Middle frontal gyrus (tissue), 1 donor: Measurements from ENCODE around the gene ZNF483.
"Not testable (repeated sequence)": the region's sequence is repeated elsewhere in the genome, so short reads cannot be mapped to it uniquely, and the experiment has no call there.

Experiments used
- DNase-seq: peaks from one replicate; pipeline ENCODE4 v3.0.0-alpha.2; 2015; ENCODE audit warnings: low spot score; ENCODE audit errors: extremely low spot score

The ZNF483 gene

GRCh38 chr9:111610149-111610548 is 85.2 kb downstream of the ZNF483 start:
- no peak for DNase-seq

DNA sequence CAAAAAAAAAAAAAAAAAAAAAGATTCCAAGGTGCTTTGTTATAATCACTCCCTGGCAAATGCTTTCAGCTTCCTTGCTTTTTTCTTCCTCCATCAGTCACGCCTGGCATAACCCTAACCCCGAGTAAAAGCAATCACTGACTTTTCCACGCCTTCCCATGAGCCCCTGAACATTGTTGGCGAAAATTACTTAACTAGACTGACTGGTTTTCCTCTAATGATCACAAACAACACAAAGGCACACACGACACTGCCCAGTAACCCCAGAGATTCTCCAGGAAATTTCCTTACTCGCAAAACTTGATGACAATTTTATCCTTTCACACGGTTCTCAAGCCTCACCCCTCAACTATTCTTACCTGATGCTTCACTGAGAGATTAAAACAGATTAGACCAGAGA is 85.9 kb downstream of the ZNF483 start:
- DNase-seq, result no peak

DNA sequence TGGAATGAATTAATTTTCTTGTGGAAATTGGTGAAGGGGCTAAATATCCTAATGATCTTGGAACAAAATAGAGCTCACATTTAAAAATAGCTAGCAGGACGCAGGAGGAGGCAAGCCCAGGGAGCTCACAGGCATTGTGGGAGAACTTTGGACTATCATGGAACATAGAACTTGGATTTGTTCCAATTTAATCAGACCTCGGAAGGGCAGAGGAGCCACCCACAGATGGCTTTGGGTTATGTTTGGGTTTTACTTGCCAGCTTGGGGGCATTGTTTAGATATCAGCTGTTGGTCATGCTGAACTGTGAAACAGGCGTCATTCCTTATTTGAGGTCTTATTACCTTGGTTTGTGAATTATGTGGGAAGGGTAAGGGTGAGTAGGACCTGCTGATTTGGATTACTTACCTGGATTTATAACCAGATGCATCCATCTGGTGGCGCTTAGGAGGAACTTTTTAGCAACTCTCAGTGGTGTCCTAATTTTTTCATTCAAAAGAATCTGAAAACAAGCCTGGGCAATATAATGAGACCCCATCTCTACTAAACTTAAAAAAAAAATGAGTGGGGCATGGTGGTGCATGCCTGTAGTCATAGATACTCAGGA is 88.6 kb downstream of the ZNF483 start:
- no peak for DNase-seq

DNA sequence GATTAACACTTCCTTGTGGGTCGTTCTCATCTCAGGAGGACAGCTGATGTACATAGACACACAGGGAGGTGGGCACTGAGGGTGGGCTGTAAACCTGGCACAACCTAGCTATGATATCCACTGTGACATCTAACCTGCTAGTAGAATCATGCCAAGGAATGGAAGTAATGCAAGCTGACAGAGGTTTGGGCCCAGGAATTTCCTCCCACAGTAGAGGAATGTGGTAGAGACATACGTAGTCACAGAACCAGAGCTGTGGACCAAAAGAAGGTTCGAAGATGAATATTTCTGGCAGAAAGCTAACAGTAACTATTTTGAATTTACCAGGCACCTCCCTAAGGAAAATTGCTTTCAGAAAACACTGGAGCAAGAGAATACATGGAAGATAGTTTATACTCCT is 90.9 kb downstream of the ZNF483 start:
- no peak for DNase-seq

- DNase-seq, result not testable (repeated sequence)
Measured at GRCh38 chr9:111617349-111617748, 92.4 kb downstream of the ZNF483 start.

DNA sequence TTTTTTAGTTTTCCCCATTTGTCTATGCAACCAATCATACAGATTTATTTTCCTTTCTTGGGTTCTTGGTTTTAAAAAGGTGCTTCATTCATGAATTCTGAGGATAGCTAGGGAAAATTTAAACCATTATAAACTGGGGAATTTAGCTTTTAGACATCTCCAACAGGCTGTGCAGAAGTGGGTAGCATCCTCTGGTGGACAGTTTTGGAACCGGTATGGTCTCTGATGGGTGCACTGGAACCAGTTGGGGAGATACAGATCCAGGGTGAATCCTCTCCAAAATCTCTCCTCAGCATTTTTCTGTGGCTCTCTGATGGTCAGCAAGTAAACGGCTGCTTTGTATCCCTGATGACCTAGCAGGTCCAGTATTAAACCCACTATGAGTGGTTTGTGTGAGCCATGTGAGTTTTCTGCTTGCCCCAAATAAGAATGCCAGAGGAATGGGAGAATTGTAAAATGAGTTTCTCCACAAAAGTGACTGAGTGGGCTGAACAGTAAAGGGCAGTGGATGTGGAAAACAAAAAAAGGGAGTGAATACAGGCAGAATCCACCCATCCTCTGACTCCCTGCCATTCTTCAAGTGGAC is 97.0 kb downstream of the ZNF483 start:
- peak; percentile 18 for DNase-seq

GRCh38 chr9:111622626-111623025 is 97.6 kb downstream of the ZNF483 start:
- DNase-seq, result no peak
